ENCODE data around the gene PACRG. TPM values are rescaled to one million over a fixed set of nuclear protein-coding genes. Genes with fewer than 3 reads are reported as not detected.

Gene PACRG
- total RNA-seq, 1 donor from 2014 or later, result 7.4 TPM

GRCh38 chr6:163169521-163169920 lies 441.7 kb downstream of the PACRG start:
- no peak for ATAC-seq (ENCODE audit: poor library complexity)
- intact Hi-C loops (cut with DNase I), result no loop called here
- DNase-seq, result no peak

- intact Hi-C loops (cut with DNase I), result loop anchor here (10.0 kb wide), 1 partner anchor 784 kb away; no protein-coding TSS in a partner anchor
- DNase-seq (no peak), ATAC-seq (ENCODE audit: poor library complexity) (no peak)
Observed at GRCh38 chr6:163170294-163170883, 442.6 kb downstream of the PACRG start.

- intact Hi-C loops (cut with DNase I), result loop anchor here (10.0 kb wide), 1 partner anchor 781 kb away; no protein-coding TSS in a partner anchor
- ATAC-seq (ENCODE audit: poor library complexity) (no peak), DNase-seq (no peak)
Observed at GRCh38 chr6:163173741-163174140, 446.0 kb downstream of the PACRG start.

GRCh38 chr6:163175301-163175700 lies 447.5 kb downstream of the PACRG start:
- no peak for ATAC-seq (ENCODE audit: poor library complexity)
- intact Hi-C loops (cut with DNase I), result loop anchor here (10.0 kb wide), 1 partner anchor 780 kb away; no protein-coding TSS in a partner anchor
- DNase-seq, result no peak

- intact Hi-C loops (cut with DNase I), result loop anchor here (10.0 kb wide), 1 partner anchor 779 kb away; no protein-coding TSS in a partner anchor
- DNase-seq (no peak), ATAC-seq (ENCODE audit: poor library complexity) (no peak)
Observed at GRCh38 chr6:163176097-163176496, 448.3 kb downstream of the PACRG start.

- no peak for ATAC-seq (ENCODE audit: poor library complexity)
- no peak for DNase-seq
- intact Hi-C loops (cut with DNase I), result loop anchor here (10.0 kb wide), 1 partner anchor 778 kb away; no protein-coding TSS in a partner anchor
Observed at GRCh38 chr6:163177007-163177406, 449.2 kb downstream of the PACRG start.

GRCh38 chr6:163177892-163178420 lies 450.2 kb downstream of the PACRG start:
- ATAC-seq (ENCODE audit: poor library complexity) (no peak), DNase-seq (no peak)
- intact Hi-C loops (cut with DNase I), result loop anchor here (10.0 kb wide), 1 partner anchor 777 kb away; no protein-coding TSS in a partner anchor

GRCh38 chr6:163179061-163179460 lies 451.3 kb downstream of the PACRG start:
- intact Hi-C loops (cut with DNase I), result loop anchor here (10.0 kb wide), 1 partner anchor 776 kb away; no protein-coding TSS in a partner anchor
- DNase-seq, result no peak
- ATAC-seq (ENCODE audit: poor library complexity), result no peak

GRCh38 chr6:163179721-163180120 lies 451.9 kb downstream of the PACRG start:
- ATAC-seq (ENCODE audit: poor library complexity), result no peak
- no peak for DNase-seq
- intact Hi-C loops (cut with DNase I), result loop anchor here (5.0 to 10.0 kb wide), 4 partner anchors 243 to 928 kb away; no protein-coding TSS in a partner anchor

- peak; percentile 88 for DNase-seq
- intact Hi-C loops (cut with DNase I), result loop anchor here (5.0 to 10.0 kb wide), 3 partner anchors 241 to 926 kb away; no protein-coding TSS in a partner anchor
- peak; percentile 96 for ATAC-seq (ENCODE audit: poor library complexity)
Observed at GRCh38 chr6:163180874-163181541, 453.2 kb downstream of the PACRG start.

GRCh38 chr6:163181666-163182180 lies 453.9 kb downstream of the PACRG start:
- DNase-seq (no peak), ATAC-seq (ENCODE audit: poor library complexity) (no peak)
- intact Hi-C loops (cut with DNase I), result loop anchor here (5.0 to 10.0 kb wide), 3 partner anchors 241 to 926 kb away; no protein-coding TSS in a partner anchor

GRCh38 chr6:163182696-163183095 lies 454.9 kb downstream of the PACRG start:
- DNase-seq, result no peak
- no peak for ATAC-seq (ENCODE audit: poor library complexity)
- intact Hi-C loops (cut with DNase I), result loop anchor here (5.0 to 10.0 kb wide), 3 partner anchors 240 to 925 kb away; no protein-coding TSS in a partner anchor

GRCh38 chr6:163183806-163184205 lies 456.0 kb downstream of the PACRG start:
- ATAC-seq (ENCODE audit: poor library complexity) (peak; percentile 21), DNase-seq (no peak)
- intact Hi-C loops (cut with DNase I), result loop anchor here (5.0 to 10.0 kb wide), 3 partner anchors 238 to 923 kb away; no protein-coding TSS in a partner anchor

- DNase-seq (no peak), ATAC-seq (ENCODE audit: poor library complexity) (no peak)
- intact Hi-C loops (cut with DNase I), result loop anchor here (10.0 kb wide), 1 partner anchor 379 kb away; no protein-coding TSS in a partner anchor
Observed at GRCh38 chr6:163185744-163186143, 458.0 kb downstream of the PACRG start.

GRCh38 chr6:163186527-163186926 lies 458.8 kb downstream of the PACRG start:
- DNase-seq (no peak), ATAC-seq (ENCODE audit: poor library complexity) (no peak)
- intact Hi-C loops (cut with DNase I), result loop anchor here (10.0 kb wide), 1 partner anchor 378 kb away; no protein-coding TSS in a partner anchor

- intact Hi-C loops (cut with DNase I), result loop anchor here (10.0 kb wide), 1 partner anchor 378 kb away; no protein-coding TSS in a partner anchor
- ATAC-seq (ENCODE audit: poor library complexity) (no peak), DNase-seq (no peak)
Observed at GRCh38 chr6:163187201-163187600, 459.4 kb downstream of the PACRG start.

- ATAC-seq (ENCODE audit: poor library complexity) (no peak), DNase-seq (no peak)
- intact Hi-C loops (cut with DNase I), result loop anchor here (10.0 kb wide), 1 partner anchor 377 kb away; no protein-coding TSS in a partner anchor
Observed at GRCh38 chr6:163187606-163188005, 459.8 kb downstream of the PACRG start.

GRCh38 chr6:163188746-163189145 lies 461.0 kb downstream of the PACRG start:
- ATAC-seq (ENCODE audit: poor library complexity), result no peak
- DNase-seq, result no peak
- intact Hi-C loops (cut with DNase I), result loop anchor here (10.0 kb wide), 1 partner anchor 376 kb away; no protein-coding TSS in a partner anchor

GRCh38 chr6:163189609-163190008 lies 461.8 kb downstream of the PACRG start:
- DNase-seq (no peak), ATAC-seq (ENCODE audit: poor library complexity) (no peak)
- intact Hi-C loops (cut with DNase I), result loop anchor here (10.0 kb wide), 1 partner anchor 375 kb away; no protein-coding TSS in a partner anchor

Data from Right ventricle myocardium superior (tissue), 1 donor.